GM20000 (cell line): Measurements from ENCODE around the gene CPO.

ENCODE experiments used
- DNase-seq: peaks from one replicate; pipeline ENCODE4 v3.0.0; 2012; ENCODE audit warnings: low spot score
- CTCF ChIP-seq: IDR thresholded peaks from 2 replicates; pipeline ENCODE4 v1.5.1; 2012; ENCODE audit warnings: mild to moderate bottlenecking, control low read depth; ENCODE audit errors: extremely low read depth, missing control alignments

CPO gene

GRCh38 chr2:206974551-206974950 lies 35.2 kb downstream of the CPO start:
- no peak for DNase-seq
- no peak for TF ChIP-seq CTCF

GRCh38 chr2:206978746-206979145 lies 39.4 kb downstream of the CPO start:
- no peak for DNase-seq

GRCh38 chr2:206979365-206979764 lies 40.0 kb downstream of the CPO start:
- DNase-seq, result no peak
- no peak for TF ChIP-seq CTCF

More at GRCh38 chr2:206978746-206979145, 39.4 kb downstream of the CPO start:
- no peak for TF ChIP-seq CTCF

GRCh38 chr2:206979922-206980321 lies 40.6 kb downstream of the CPO start:
- no peak for DNase-seq

GRCh38 chr2:206980413-206980812 lies 41.1 kb downstream of the CPO start:
- no peak for DNase-seq
- no peak for TF ChIP-seq CTCF

More at GRCh38 chr2:206979922-206980321, 40.6 kb downstream of the CPO start:
- no peak for TF ChIP-seq CTCF

GRCh38 chr2:206981086-206981674 lies 41.9 kb downstream of the CPO start:
- no peak for DNase-seq
- TF ChIP-seq CTCF, result no peak

- TF ChIP-seq CTCF, result no peak
- DNase-seq, result peak; percentile 17
Observed at GRCh38 chr2:206981739-206982340, 42.5 kb downstream of the CPO start.
